Ascending aorta (tissue), 2 donors: ENCODE results near the gene TTLL5. TPM values are rescaled to one million over a fixed set of nuclear protein-coding genes. Genes with fewer than 3 reads are reported as not detected.

Experiments
- DNase-seq, 2 donors: peaks; one replicate each; pipeline ENCODE4 v3.0.0-alpha.2; 2019; ENCODE audit warnings: low spot score in 2 of 2
- H3K27ac ChIP-seq, 2 donors: fragments of 200-600 bp; sonication (generic); one replicate each; pipeline ENCODE4 v1.5.1; 2016 to 2017; ENCODE audit warnings: mild to moderate bottlenecking in 1 of 2
- H3K27me3 ChIP-seq: fragments of 200-600 bp; sonication (generic); one replicate; pipeline ENCODE4 v1.5.1; 2017
- H3K36me3 ChIP-seq, 2 donors: fragments of 200-600 bp; sonication (generic); one replicate each; pipeline ENCODE4 v1.5.1; 2016
- H3K4me1 ChIP-seq, 2 donors: fragments of 200-600 bp; sonication (generic); one replicate each; pipeline ENCODE4 v1.5.1; 2016 to 2017; ENCODE audit warnings: mild to moderate bottlenecking in 1 of 2
- H3K4me3 ChIP-seq, 2 donors: fragments of 200-600 bp; sonication (generic); one replicate each; pipeline ENCODE4 v1.5.1; 2016 to 2017; ENCODE audit warnings: mild to moderate bottlenecking in 1 of 2
- H3K9me3 ChIP-seq, 2 donors: fragments of 200-600 bp; sonication (generic); one replicate each; pipeline ENCODE4 v1.5.1; 2016
- CTCF ChIP-seq, 3 experiments: fragments of 200-600 bp in 2 of 3; fragments of 450-650 bp in 1 of 3; sonication (generic) in 2 of 3; IDR thresholded peaks; one replicate each; pipeline ENCODE4 v1.5.1; 2016 to 2019; ENCODE audit warnings: antibody characterized with exemption in 3 of 3, mild to moderate bottlenecking in 1 of 3, moderate library complexity in 1 of 3
- intact Hi-C: fragments of 100-400 bp; cut with DNase I; formaldehyde crosslinking; loops from one replicate; pipeline ENCODE4 v1.15.1; 2023
- total RNA-seq: library from RNA; depleted of rRNA; stranded (reverse); fragments of >200 nt; gene quantifications from one replicate; pipeline ENCODE4 v1.1.0, GENCODE V29; 2016

The TTLL5 gene
- total RNA-seq, 1 donor from 2014 or later = 43.1 TPM

DNA sequence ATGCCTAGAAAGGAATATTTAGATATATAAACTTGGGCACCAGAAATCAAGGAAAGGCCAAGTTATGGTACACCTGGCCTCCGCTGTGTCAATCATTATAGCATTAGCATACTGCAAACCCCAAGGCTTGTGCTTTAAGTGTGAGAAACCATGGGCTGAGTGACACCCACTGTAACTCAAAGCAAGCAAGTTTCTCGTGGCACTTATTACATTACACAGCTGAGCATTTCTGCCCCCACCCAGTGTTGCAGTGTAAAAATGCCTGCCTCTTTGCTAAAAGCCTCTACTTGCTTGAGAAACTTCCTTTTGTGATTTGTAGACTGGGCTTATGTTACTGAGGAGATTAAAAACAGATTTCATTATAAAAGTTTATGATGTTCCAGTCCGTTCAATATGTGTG, 198.7 kb downstream of the TTLL5 start:
- no peak for TF ChIP-seq CTCF (IDR thresholded peaks at IDR 0.05)
- H3K9me3 ChIP-seq = no peaks in the 10 kb centered on the region

DNA sequence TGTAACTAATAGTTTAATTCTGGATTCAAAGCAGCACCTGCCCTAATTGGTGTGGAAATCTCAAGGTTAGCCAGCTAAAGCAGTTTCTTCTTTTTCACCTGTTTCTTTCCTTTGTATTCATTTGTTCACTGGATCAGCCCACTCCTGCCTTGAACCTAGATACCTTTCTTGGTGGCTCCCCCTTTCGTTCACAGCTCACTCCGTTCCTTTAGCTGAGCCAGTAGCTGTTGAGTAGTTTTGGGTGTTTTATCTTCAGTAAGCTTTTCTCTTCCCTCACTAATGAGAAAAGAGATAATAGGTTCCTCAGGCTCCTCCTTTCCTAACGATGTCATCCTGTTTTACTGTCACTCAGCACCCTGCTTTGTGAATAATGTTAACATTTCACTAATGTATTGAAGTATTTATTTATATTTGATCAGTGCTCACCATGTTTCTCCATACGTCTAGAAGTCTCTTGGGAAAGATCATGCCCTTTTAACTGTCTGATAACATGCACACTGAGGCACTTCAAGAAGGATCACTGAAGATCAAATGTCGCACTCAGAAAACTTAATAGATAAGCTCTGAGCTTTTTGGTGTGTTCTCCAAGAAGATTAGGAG, 199.6 kb downstream of the TTLL5 start:
- no peak for TF ChIP-seq CTCF (IDR thresholded peaks at IDR 0.05)
- DNase-seq = no peak
- H3K27ac ChIP-seq = no peak overlapping the region

More for the DNA sequence above, 198.7 kb downstream of the TTLL5 start:
- no peak for DNase-seq
- H3K4me1 ChIP-seq = peaks cover 0 to 4% of the 10 kb centered on the region in 2 donors
- no peak overlapping the region for H3K4me3 ChIP-seq
- H3K27me3 ChIP-seq = no peaks in the 10 kb centered on the region
- H3K36me3 ChIP-seq = no peaks in the 10 kb centered on the region
- intact Hi-C loops = loop anchor here (10.0 kb wide), 1 partner anchor 55 kb away; no protein-coding TSS in a partner anchor
- no peak overlapping the region for H3K27ac ChIP-seq

GRCh38 chr14:75861161-75861621, 200.1 kb downstream of the TTLL5 start:
- DNase-seq = no peak
- Histone ChIP-seq H3K4me1 (peaks cover 0 to 4% of the 10 kb centered on the region in 2 donors), H3K27me3 (no peaks in the 10 kb centered on the region), H3K9me3 (no peaks in the 10 kb centered on the region), H3K4me3 (no peak overlapping the region), H3K27ac (no peak overlapping the region), H3K36me3 (no peaks in the 10 kb centered on the region)
- intact Hi-C loops = loop anchor here (10.0 kb wide), 1 partner anchor 56 kb away; no protein-coding TSS in a partner anchor
- no peak for TF ChIP-seq CTCF (IDR thresholded peaks at IDR 0.05)

More for the DNA sequence above, 199.6 kb downstream of the TTLL5 start:
- no peaks in the 10 kb centered on the region for H3K27me3 ChIP-seq
- no peak overlapping the region for H3K4me3 ChIP-seq
- H3K9me3 ChIP-seq = no peaks in the 10 kb centered on the region
- H3K36me3 ChIP-seq = no peaks in the 10 kb centered on the region
- peaks cover 0 to 4% of the 10 kb centered on the region in 2 donors for H3K4me1 ChIP-seq
- intact Hi-C loops = loop anchor here (10.0 kb wide), 1 partner anchor 56 kb away; no protein-coding TSS in a partner anchor

- intact Hi-C loops = loop anchor here (10.0 kb wide), 1 partner anchor 58 kb away; no protein-coding TSS in a partner anchor
- H3K4me1 ChIP-seq = peaks cover 7 to 10% of the 10 kb centered on the region in 2 donors
Measured at GRCh38 chr14:75863221-75863620, 202.2 kb downstream of the TTLL5 start.

GRCh38 chr14:75864352-75864751, 203.3 kb downstream of the TTLL5 start:
- TF ChIP-seq CTCF (IDR thresholded peaks at IDR 0.05) = no peak
- DNase-seq = no peak
- Histone ChIP-seq H3K4me1 (peaks cover 7 to 16% of the 10 kb centered on the region in 2 donors), H3K4me3 (no peak overlapping the region), H3K9me3 (no peaks in the 10 kb centered on the region), H3K27me3 (no peaks in the 10 kb centered on the region), H3K27ac (no peak overlapping the region), H3K36me3 (no peaks in the 10 kb centered on the region)
- intact Hi-C loops = loop anchor here (10.0 kb wide), 1 partner anchor 60 kb away; no protein-coding TSS in a partner anchor

More at GRCh38 chr14:75863221-75863620, 202.2 kb downstream of the TTLL5 start:
- no peak for DNase-seq
- H3K4me3 ChIP-seq = no peak overlapping the region
- no peak for TF ChIP-seq CTCF (IDR thresholded peaks at IDR 0.05)
- H3K27ac ChIP-seq = no peak overlapping the region
- H3K9me3 ChIP-seq = no peaks in the 10 kb centered on the region
- no peaks in the 10 kb centered on the region for H3K36me3 ChIP-seq
- H3K27me3 ChIP-seq = no peaks in the 10 kb centered on the region
